Adrenal gland (tissue), 12 donors: ENCODE measurements around the gene NFILZ. TPM values are rescaled to one million over a fixed set of nuclear protein-coding genes. Genes with fewer than 3 reads are reported as not detected.

Source experiments
- DNase-seq, 7 donors: peaks; one replicate each; pipeline ENCODE4 v3.0.0-alpha.2; 2019 to 2020
- H3K27ac ChIP-seq, 5 donors: fragments of 200-600 bp; sonication (generic) in 4 of 5; 1 replicate in 3 of 5; 2 replicates in 2 of 5; pipeline versions ENCODE4 v1.5.1 to v1.8.0; 2016 to 2020; ENCODE audit warnings: mild to moderate bottlenecking in 1 of 5
- H3K27me3 ChIP-seq: fragments of 200-600 bp; 2 replicates; pipeline ENCODE4 v1.8.0; 2021
- H3K36me3 ChIP-seq, 2 donors: fragments of 200-600 bp; replicated peaks in 1 of 2; 1 replicate in 1 of 2; 2 replicates in 1 of 2; pipeline versions ENCODE4 v1.5.1 to v1.8.0; 2018 to 2022
- H3K4me1 ChIP-seq, 2 donors: fragments of 200-600 bp; replicated peaks in 1 of 2; 1 replicate in 1 of 2; 2 replicates in 1 of 2; pipeline versions ENCODE4 v1.5.1 to v1.8.0; 2018 to 2021
- H3K4me3 ChIP-seq, 4 donors: fragments of 200-600 bp; sonication (generic) in 3 of 4; one replicate each; pipeline ENCODE4 v1.5.1; 2016 to 2018
- H3K9me3 ChIP-seq, 3 donors: fragments of 200-600 bp; sonication (generic) in 1 of 3; replicated peaks in 1 of 3; 1 replicate in 2 of 3; 2 replicates in 1 of 3; pipeline versions ENCODE4 v1.5.1 to v1.8.0; 2016 to 2021
- CTCF ChIP-seq, 6 experiments: fragments of 450-650 bp in 4 of 6; fragments of 200-600 bp in 2 of 6; sonication (generic) in 1 of 6; IDR thresholded peaks; 1 replicate in 5 of 6; 2 replicates in 1 of 6; pipeline versions ENCODE4 v1.5.1 to v1.8.0; 2016 to 2021; ENCODE audit warnings: antibody characterized with exemption in 6 of 6, mild to moderate bottlenecking in 2 of 6, moderate library complexity in 1 of 6
- POLR2A ChIP-seq, 2 donors: fragments of 450-650 bp; IDR thresholded peaks; one replicate each; pipeline ENCODE4 v1.6.1; 2017; ENCODE audit warnings: antibody characterized with exemption in 2 of 2, mild to moderate bottlenecking in 2 of 2, moderate library complexity in 1 of 2
- WGBS, 4 donors: extraction: QIAGEN DNeasy Blood & Tissue Kit in 2 of 4; methylation state at CpG; one replicate each; pipeline versions ENCODE4 v1.1.5 to v1.1.7; 2013 to 2017; 5-methylcytosine and 5-hydroxymethylcytosine counted together
- intact Hi-C, 2 donors: fragments of 100-400 bp; cut with DNase I; formaldehyde crosslinking; loops; one replicate each; pipeline versions ENCODE4 v1.14.1 to v1.15.0; 2022 to 2023
- polyA plus RNA-seq, 3 donors: library from polyadenylated mRNA; stranded (reverse); fragments of 200-250 nt in 2 of 3; fragments of 350-450 nt in 1 of 3; fragmentation: Illumina TruSeq in 1 of 3; extraction: RNeasy Lipid Tissue Mini Kit (QIAGEN cat#74804) in 1 of 3; gene quantifications; one replicate each; pipeline ENCODE4 v1.2.3, GENCODE V29; 2013 to 2014
- total RNA-seq, 9 donors: library from RNA; depleted of rRNA in 4 of 9; stranded (reverse); fragments of >200 nt in 4 of 9; fragments of 120-200 nt in 1 of 9; fragmentation: NEBNext Ultra II Directional in 1 of 9; extraction: Animal tissue kit (Norgen Biotek cat#: 25700) in 1 of 9; gene quantifications; one replicate each; pipeline versions ENCODE4 v1.1.0 to v1.2.4, GENCODE V29; 2013 to 2023
- donor health status: healthy with polysubstance abuse.
- donor health status: Bipolar disorder and iron deficiency.
- donor health status: DM: yes; HTN: yes; CAD: no.
- donor health status: DM: no; HTN: no; CAD: no.
- donor health status: DM: no; HTN: no; CAD: no.
- donor health status: DM: yes; HTN: yes; CAD: no.

Gene NFILZ
- total and polyA plus RNA-seq, 12 donors = not detected

DNA sequence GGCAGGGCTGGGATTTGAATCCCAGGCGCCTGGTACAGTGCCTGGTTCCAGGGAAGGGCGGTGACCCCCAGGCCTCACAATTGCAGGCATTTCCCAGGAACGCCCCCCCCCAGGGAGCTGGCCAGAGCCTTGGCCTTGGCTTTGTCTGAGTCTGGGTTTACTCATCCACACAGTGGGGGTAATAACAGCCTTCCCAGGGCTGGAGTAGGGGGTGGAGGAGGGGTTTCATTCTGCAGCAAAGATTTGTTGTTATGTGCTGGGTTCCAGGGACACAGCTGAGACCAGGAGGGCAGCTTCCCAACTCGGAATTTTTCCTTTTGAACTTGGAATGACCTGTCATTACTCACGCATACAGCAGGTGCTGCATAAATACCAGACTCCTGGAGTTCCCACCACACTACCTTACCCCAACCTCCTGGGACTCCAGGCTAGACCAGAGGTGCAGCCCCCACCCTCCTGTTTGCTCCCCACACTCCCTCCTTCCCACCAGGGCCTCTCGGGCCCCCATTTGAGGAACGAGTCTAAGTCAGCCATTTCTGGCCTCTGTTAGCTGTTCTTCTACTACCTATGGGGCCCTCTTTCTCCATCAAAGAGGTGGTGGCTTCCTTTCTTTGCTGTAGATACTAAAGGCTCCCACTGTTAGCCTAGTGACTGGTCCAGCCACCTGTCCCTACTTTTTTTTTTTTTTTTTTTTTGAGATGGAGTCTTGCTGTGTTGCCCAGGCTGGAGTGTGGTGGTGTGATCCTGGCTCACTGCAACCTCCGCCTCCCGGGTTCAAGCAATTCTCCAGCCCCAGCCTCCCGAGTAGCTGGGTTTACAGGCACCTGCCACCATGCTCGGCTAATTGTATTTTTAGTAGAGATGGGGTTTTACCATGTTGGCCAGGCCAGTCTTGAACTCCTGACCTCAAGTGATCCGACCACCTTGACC is 18.3 kb upstream of the NFILZ start:
- Histone ChIP-seq H3K36me3 (no peaks in the 10 kb centered on the region), H3K27me3 (no peaks in the 10 kb centered on the region), H3K27ac (peak overlapping the region in 3 of 5 donors; percentile 4 to 72 (median 52)), H3K4me1 (peaks cover 17 to 21% of the 10 kb centered on the region in 2 donors), H3K4me3 (no peak overlapping the region), H3K9me3 (no peaks in the 10 kb centered on the region)
- WGBS, 4 donors = 45 to 50% (median 46%) methylated on average over 11 to 12 of the region's 12 CpGs
- TF ChIP-seq CTCF (IDR thresholded peaks at IDR 0.05) (no peak), POLR2A (IDR thresholded peaks at IDR 0.05) (no peak)
- intact Hi-C loops = no loop called here
- peak; percentile 82 to 87 (median 85) for DNase-seq

- Histone ChIP-seq H3K9me3 (no peaks in the 10 kb centered on the region), H3K27me3 (no peaks in the 10 kb centered on the region), H3K4me1 (peaks cover 17 to 21% of the 10 kb centered on the region in 2 donors), H3K27ac (no peak overlapping the region), H3K4me3 (no peak overlapping the region), H3K36me3 (no peaks in the 10 kb centered on the region)
- no peak for DNase-seq
- TF ChIP-seq POLR2A (IDR thresholded peaks at IDR 0.05) = no peak
- no peak for TF ChIP-seq CTCF (IDR thresholded peaks at IDR 0.05)
- intact Hi-C loops = no loop called here
- 64 to 82% (median 74%) methylated on average over 3 to 5 of the region's 5 CpGs for WGBS, 4 donors
Measured at GRCh38 chr19:8612807-8613171, 17.6 kb upstream of the NFILZ start.

DNA sequence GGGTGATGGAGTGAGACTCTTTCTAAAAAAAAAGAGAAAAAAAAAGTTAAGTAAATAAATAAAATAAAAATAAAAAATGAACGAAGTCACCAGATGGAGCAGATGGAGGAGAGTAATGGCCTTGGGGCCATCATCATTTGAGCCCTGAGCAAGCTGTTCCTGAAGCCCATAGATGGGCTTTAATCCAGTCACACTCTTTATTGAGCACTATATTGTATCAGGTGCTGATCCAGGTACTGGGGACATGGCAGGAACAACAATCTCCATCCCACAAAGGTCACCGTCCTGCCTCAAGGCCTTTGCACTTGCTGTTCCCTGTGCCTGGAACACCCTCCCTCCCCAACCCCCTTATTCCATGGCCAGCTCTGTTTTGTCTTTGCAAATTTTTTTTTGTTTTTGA is 16.0 kb upstream of the NFILZ start:
- no peak overlapping the region for H3K4me3 ChIP-seq
- H3K4me1 ChIP-seq = peaks cover 6 to 11% of the 10 kb centered on the region in 2 donors
- intact Hi-C loops = no loop called here
- no peak for DNase-seq
- H3K27ac ChIP-seq = no peak overlapping the region
- 63 to 82% (median 72%) methylated on average over 2 of the region's 2 CpGs for WGBS, 4 donors
- no peaks in the 10 kb centered on the region for H3K27me3 ChIP-seq
- TF ChIP-seq CTCF (IDR thresholded peaks at IDR 0.05) (no peak), POLR2A (IDR thresholded peaks at IDR 0.05) (no peak)
- no peaks in the 10 kb centered on the region for H3K9me3 ChIP-seq
- no peaks in the 10 kb centered on the region for H3K36me3 ChIP-seq

GRCh38 chr19:8615024-8615423 is 15.4 kb upstream of the NFILZ start:
- intact Hi-C loops = no loop called here
- no peaks in the 10 kb centered on the region for H3K27me3 ChIP-seq
- no peak for DNase-seq
- TF ChIP-seq POLR2A (IDR thresholded peaks at IDR 0.05) (no peak), CTCF (IDR thresholded peaks at IDR 0.05) (no peak)
- WGBS, 4 donors = 27 to 41% (median 33%) methylated on average over 6 of the region's 6 CpGs
- no peaks in the 10 kb centered on the region for H3K9me3 ChIP-seq
- no peak overlapping the region for H3K27ac ChIP-seq
- H3K4me3 ChIP-seq = no peak overlapping the region
- H3K36me3 ChIP-seq = no peaks in the 10 kb centered on the region
- H3K4me1 ChIP-seq = peaks cover 6 to 11% of the 10 kb centered on the region in 2 donors
